Mammary epithelial cell (primary cell): ENCODE data around the gene CLCNKB.

Experiments
- EZH2 ChIP-seq: IDR thresholded peaks from 2 replicates; pipeline ENCODE4 v1.6.1; 2012; ENCODE audit warnings: low read length, inconsistent platforms, borderline replicate concordance
- TF ChIP-seq, protein P1 (sequence below), 2 donors: IDR thresholded peaks in 1 of 2; conservative IDR thresholded peaks in 1 of 2; 2 replicates each; pipeline ENCODE4 v1.5.1; 2011 to 2012; ENCODE audit warnings: inconsistent platforms in 2 of 2, low read length in 2 of 2, mild to moderate bottlenecking in 2 of 2, control low read depth in 1 of 2, low read depth in 1 of 2; ENCODE audit not compliant: insufficient read depth in 1 of 2; ENCODE audit errors: extremely low read depth in 1 of 2

DNA sequence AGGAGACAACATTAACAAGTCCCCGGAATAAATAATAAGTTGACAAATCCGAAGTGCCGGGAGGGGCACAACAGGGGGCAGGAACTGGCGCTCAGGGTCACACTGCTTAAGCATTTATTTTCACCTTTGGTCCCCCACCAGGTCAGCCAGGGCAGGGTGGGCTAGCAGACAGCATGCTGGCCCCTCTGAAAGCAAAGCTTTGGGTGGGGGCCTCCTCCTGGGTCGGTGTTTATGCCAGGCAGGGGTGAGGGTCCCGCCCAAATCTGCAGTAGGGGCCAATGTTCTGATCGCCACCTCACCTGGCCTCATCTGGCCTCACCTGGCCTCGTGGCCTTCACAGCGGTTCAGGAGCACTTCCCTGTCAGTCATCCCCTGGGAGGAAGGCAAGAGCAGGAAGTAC is 38.1 kb downstream of the CLCNKB start:
- TF ChIP-seq, protein P1, sequence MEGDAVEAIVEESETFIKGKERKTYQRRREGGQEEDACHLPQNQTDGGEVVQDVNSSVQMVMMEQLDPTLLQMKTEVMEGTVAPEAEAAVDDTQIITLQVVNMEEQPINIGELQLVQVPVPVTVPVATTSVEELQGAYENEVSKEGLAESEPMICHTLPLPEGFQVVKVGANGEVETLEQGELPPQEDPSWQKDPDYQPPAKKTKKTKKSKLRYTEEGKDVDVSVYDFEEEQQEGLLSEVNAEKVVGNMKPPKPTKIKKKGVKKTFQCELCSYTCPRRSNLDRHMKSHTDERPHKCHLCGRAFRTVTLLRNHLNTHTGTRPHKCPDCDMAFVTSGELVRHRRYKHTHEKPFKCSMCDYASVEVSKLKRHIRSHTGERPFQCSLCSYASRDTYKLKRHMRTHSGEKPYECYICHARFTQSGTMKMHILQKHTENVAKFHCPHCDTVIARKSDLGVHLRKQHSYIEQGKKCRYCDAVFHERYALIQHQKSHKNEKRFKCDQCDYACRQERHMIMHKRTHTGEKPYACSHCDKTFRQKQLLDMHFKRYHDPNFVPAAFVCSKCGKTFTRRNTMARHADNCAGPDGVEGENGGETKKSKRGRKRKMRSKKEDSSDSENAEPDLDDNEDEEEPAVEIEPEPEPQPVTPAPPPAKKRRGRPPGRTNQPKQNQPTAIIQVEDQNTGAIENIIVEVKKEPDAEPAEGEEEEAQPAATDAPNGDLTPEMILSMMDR (conservative IDR thresholded peaks at IDR 0.05 in 1 of 2, IDR thresholded peaks at IDR 0.05 in 1 of 2; ENCODE audit: extremely low read depth in 1 of 2, insufficient read depth in 1 of 2, low read depth in 1 of 2, low read length in 2 of 2) = no peak
- TF ChIP-seq EZH2 = no peak
